GM18861 (cell line): ENCODE data around the gene ARHGEF12.

Experiments used
- ATAC-seq: cut with Tn5 transposase; IDR thresholded peaks from one replicate; pipeline ENCODE4 v1.9.1; 2021; ENCODE audit not compliant: unreplicated experiment

ARHGEF12 gene

GRCh38 chr11:120536091-120536796, 200.0 kb downstream of the ARHGEF12 start:
- no peak for ATAC-seq

GRCh38 chr11:120536797-120537169, 200.6 kb downstream of the ARHGEF12 start:
- ATAC-seq: no peak

- ATAC-seq: no peak
Measured at GRCh38 chr11:120537996-120538395, 201.8 kb downstream of the ARHGEF12 start.

GRCh38 chr11:120538707-120539106, 202.5 kb downstream of the ARHGEF12 start:
- ATAC-seq: no peak
